ENCODE data around the gene UQCC2.

UQCC2 gene

DNA sequence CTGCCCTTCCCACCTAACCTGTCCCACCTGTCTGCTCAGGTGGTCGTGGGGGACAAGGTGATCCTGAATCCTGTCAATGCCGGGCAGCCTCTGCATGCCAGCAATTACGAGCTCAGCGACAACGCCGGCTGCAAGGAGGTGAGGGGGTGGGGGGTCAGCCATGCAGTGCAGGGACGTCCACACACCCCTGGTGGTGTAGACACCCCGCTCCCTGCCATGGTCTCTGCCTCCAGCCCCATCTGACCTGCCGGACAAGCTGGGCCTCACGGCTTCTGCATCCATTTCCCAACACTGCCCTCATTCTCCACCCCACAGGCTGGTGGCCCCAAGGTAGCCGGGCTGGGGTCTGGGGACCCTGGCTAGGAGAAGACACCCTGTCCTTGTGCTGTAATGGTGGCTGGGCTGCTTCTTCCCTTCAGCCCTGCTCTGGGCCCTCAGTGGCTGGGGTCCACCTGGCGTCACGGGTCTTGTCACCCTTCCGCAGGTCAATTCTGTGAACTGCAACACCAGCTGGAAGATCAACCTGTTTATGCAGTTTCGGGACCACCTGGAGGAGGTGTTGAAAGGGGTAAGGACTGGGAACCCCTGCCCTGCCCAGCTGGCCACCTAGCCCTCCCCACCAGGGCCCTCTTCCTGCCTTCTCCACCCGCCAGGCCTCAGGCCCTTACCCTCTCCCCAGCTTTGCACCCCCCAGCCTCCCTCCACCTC, 52.4 kb downstream of the UQCC2 start:
- no peak overlapping the region for H2BK5ac ChIP-seq (ENCODE audit: low read depth, low read length, poor library complexity, severe bottlenecking)
- H3K4me3 ChIP-seq (ENCODE audit: insufficient read depth in 1 of 2, low read depth in 1 of 2, low read length in 2 of 2) = no peak overlapping the region
- no peak overlapping the region for H3K9ac ChIP-seq (ENCODE audit: low read length)
- no peak overlapping the region for H2BK120ac ChIP-seq (ENCODE audit: low read depth, low read length)
- H3K18ac ChIP-seq (ENCODE audit: low read depth in 1 of 2, low read length in 2 of 2) = no peak overlapping the region
- H3K4me2 ChIP-seq (ENCODE audit: low read length, poor library complexity, severe bottlenecking) = no peak overlapping the region
- H3K23ac ChIP-seq (ENCODE audit: low read length in 2 of 2) = no peak overlapping the region
- no peak overlapping the region for H4K8ac ChIP-seq (ENCODE audit: low read length)
- H3K27me3 ChIP-seq (ENCODE audit: control insufficient read depth in 1 of 2, insufficient read depth in 1 of 2, low read length in 2 of 2) = no peaks in the 10 kb centered on the region
- H2AFZ ChIP-seq (ENCODE audit: low read depth, low read length) = no peak overlapping the region
- no peak overlapping the region for H3K14ac ChIP-seq (ENCODE audit: low read length in 2 of 2)
- H3K79me1 ChIP-seq (replicated peaks; ENCODE audit: low read length, poor library complexity, severe bottlenecking) = peaks cover 3% of the 10 kb centered on the region
- no peak overlapping the region for H2BK12ac ChIP-seq (ENCODE audit: low read length in 2 of 2)
- DNase-seq = no peak
- no peak overlapping the region for H4K91ac ChIP-seq (ENCODE audit: low read length)
- H2BK15ac ChIP-seq (ENCODE audit: low read depth, poor library complexity, severe bottlenecking) = no peak overlapping the region
- peaks cover 65 to 88% of the 10 kb centered on the region in 2 experiments for H3K36me3 ChIP-seq (ENCODE audit: control insufficient read depth in 1 of 2, insufficient read depth in 2 of 2, low read depth in 1 of 2, low read length in 2 of 2)
- H3K27ac ChIP-seq (ENCODE audit: low read length, poor library complexity, severe bottlenecking) = no peak overlapping the region
- no peak overlapping the region for H2AK5ac ChIP-seq (ENCODE audit: low read length, severe bottlenecking)
- no peaks in the 10 kb centered on the region for H3K4me1 ChIP-seq (ENCODE audit: control insufficient read depth, insufficient read depth, low read depth, low read length)
- no peaks in the 10 kb centered on the region for H3K9me3 ChIP-seq (ENCODE audit: control insufficient read depth, low read length)
- H3K4ac ChIP-seq (ENCODE audit: low read depth in 1 of 2, low read length in 2 of 2) = no peak overlapping the region
- 87% methylated on average over 13 of the region's 16 CpGs for WGBS

DNA sequence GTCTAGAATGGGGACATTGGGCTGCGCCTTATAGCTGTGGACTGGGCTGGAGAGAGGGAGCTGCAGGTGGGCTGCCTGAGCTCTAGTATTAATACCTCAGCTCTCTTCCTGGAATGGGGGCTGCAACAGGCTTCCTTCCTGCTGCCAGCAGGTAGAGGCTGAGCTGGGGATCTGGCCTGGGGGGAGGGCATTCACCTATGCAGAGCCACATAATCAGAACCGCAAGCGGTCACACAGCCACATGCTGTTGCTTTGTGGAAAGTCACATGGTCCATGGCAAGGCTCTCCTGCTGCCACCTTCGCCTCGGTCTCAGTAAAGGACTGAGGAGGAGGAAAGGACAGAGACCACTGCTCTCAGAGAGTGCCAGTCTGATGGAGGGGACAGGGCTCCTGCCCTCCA, 54.7 kb downstream of the UQCC2 start:
- no peak overlapping the region for H2BK12ac ChIP-seq (ENCODE audit: low read length in 2 of 2)
- H3K4ac ChIP-seq (ENCODE audit: low read depth in 1 of 2, low read length in 2 of 2) = no peak overlapping the region
- H3K36me3 ChIP-seq (ENCODE audit: control insufficient read depth in 1 of 2, insufficient read depth in 2 of 2, low read depth in 1 of 2, low read length in 2 of 2) = peaks cover 50 to 78% of the 10 kb centered on the region in 2 experiments
- no peak overlapping the region for H2AFZ ChIP-seq (ENCODE audit: low read depth, low read length)
- H3K14ac ChIP-seq (ENCODE audit: low read length in 2 of 2) = no peak overlapping the region
- H3K27ac ChIP-seq (ENCODE audit: low read length, poor library complexity, severe bottlenecking) = no peak overlapping the region
- no peak for DNase-seq
- no peak overlapping the region for H2BK15ac ChIP-seq (ENCODE audit: low read depth, poor library complexity, severe bottlenecking)
- no peak overlapping the region for H2BK5ac ChIP-seq (ENCODE audit: low read depth, low read length, poor library complexity, severe bottlenecking)
- H3K27me3 ChIP-seq (ENCODE audit: control insufficient read depth in 1 of 2, insufficient read depth in 1 of 2, low read length in 2 of 2) = no peaks in the 10 kb centered on the region
- no peak overlapping the region for H4K8ac ChIP-seq (ENCODE audit: low read length)
- no peak overlapping the region for H2BK120ac ChIP-seq (ENCODE audit: low read depth, low read length)
- H2AK5ac ChIP-seq (ENCODE audit: low read length, severe bottlenecking) = no peak overlapping the region
- H3K18ac ChIP-seq (ENCODE audit: low read depth in 1 of 2, low read length in 2 of 2) = no peak overlapping the region
- H3K4me1 ChIP-seq (ENCODE audit: control insufficient read depth, insufficient read depth, low read depth, low read length) = no peaks in the 10 kb centered on the region
- H3K23ac ChIP-seq (ENCODE audit: low read length in 2 of 2) = no peak overlapping the region
- no peak overlapping the region for H3K9ac ChIP-seq (ENCODE audit: low read length)
- 95% methylated on average over 5 of the region's 5 CpGs for WGBS
- no peak overlapping the region for H3K4me3 ChIP-seq (ENCODE audit: insufficient read depth in 1 of 2, low read depth in 1 of 2, low read length in 2 of 2)
- no peak overlapping the region for H3K4me2 ChIP-seq (ENCODE audit: low read length, poor library complexity, severe bottlenecking)
- no peak overlapping the region for H4K91ac ChIP-seq (ENCODE audit: low read length)
- peaks cover 8% of the 10 kb centered on the region for H3K79me1 ChIP-seq (replicated peaks; ENCODE audit: low read length, poor library complexity, severe bottlenecking)
- H3K9me3 ChIP-seq (ENCODE audit: control insufficient read depth, low read length) = no peaks in the 10 kb centered on the region

DNA sequence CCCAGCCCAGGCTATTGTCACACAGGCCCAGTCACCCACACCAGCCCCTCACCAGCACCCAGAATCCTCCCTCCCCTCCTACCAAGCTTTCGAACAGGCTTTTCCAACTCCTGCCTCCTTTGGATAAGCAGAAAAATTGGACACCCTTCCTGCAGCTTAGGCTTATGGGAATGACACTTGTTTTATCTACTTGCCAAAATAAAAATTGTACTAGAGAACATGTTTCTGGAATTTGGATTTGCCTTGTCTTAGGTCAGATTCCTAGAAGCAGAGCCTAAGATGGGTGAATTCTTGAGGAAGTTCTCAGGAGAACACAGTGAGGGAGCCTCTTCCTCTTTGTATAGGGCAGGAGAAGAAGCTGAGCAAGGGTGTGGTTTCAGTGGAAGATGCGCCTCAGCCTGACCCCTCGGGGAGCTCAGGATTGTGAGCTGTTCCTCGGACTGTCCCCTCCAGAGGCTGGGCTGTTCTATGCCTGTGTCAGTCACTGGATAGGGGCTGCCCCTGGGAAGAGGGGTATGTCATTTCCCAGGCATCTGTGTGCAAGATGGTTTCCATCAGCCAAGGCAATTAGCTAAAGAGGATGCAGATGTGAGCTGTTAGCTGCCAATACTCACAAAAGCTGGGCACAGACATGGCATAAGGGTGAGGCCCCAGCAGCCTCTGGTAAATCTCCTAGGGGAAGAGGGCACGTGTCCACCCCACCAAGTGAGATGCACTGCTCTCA, 56.5 kb downstream of the UQCC2 start:
- no peak overlapping the region for H2AFZ ChIP-seq (ENCODE audit: low read depth, low read length)
- no peak overlapping the region for H3K23ac ChIP-seq (ENCODE audit: low read length in 2 of 2)
- no peak overlapping the region for H3K18ac ChIP-seq (ENCODE audit: low read depth in 1 of 2, low read length in 2 of 2)
- H3K27me3 ChIP-seq (ENCODE audit: control insufficient read depth in 1 of 2, insufficient read depth in 1 of 2, low read length in 2 of 2) = no peaks in the 10 kb centered on the region
- H3K4ac ChIP-seq (ENCODE audit: low read depth in 1 of 2, low read length in 2 of 2) = no peak overlapping the region
- no peak overlapping the region for H2BK12ac ChIP-seq (ENCODE audit: low read length in 2 of 2)
- H4K8ac ChIP-seq (ENCODE audit: low read length) = no peak overlapping the region
- no peak overlapping the region for H2BK120ac ChIP-seq (ENCODE audit: low read depth, low read length)
- H3K27ac ChIP-seq (ENCODE audit: low read length, poor library complexity, severe bottlenecking) = no peak overlapping the region
- peaks cover 43 to 68% of the 10 kb centered on the region in 2 experiments for H3K36me3 ChIP-seq (ENCODE audit: control insufficient read depth in 1 of 2, insufficient read depth in 2 of 2, low read depth in 1 of 2, low read length in 2 of 2)
- no peak overlapping the region for H2AK5ac ChIP-seq (ENCODE audit: low read length, severe bottlenecking)
- H4K91ac ChIP-seq (ENCODE audit: low read length) = no peak overlapping the region
- no peak overlapping the region for H2BK15ac ChIP-seq (ENCODE audit: low read depth, poor library complexity, severe bottlenecking)
- DNase-seq = no peak
- WGBS = 89% methylated on average over 4 of the region's 5 CpGs
- peak overlapping the region; percentile 26 for H3K9ac ChIP-seq (ENCODE audit: low read length)
- no peak overlapping the region for H3K4me3 ChIP-seq (ENCODE audit: insufficient read depth in 1 of 2, low read depth in 1 of 2, low read length in 2 of 2)
- peaks cover 10% of the 10 kb centered on the region for H3K79me1 ChIP-seq (replicated peaks; ENCODE audit: low read length, poor library complexity, severe bottlenecking)
- H3K9me3 ChIP-seq (ENCODE audit: control insufficient read depth, low read length) = no peaks in the 10 kb centered on the region
- no peaks in the 10 kb centered on the region for H3K4me1 ChIP-seq (ENCODE audit: control insufficient read depth, insufficient read depth, low read depth, low read length)
- no peak overlapping the region for H3K4me2 ChIP-seq (ENCODE audit: low read length, poor library complexity, severe bottlenecking)
- H3K14ac ChIP-seq (ENCODE audit: low read length in 2 of 2) = no peak overlapping the region
- no peak overlapping the region for H2BK5ac ChIP-seq (ENCODE audit: low read depth, low read length, poor library complexity, severe bottlenecking)

DNA sequence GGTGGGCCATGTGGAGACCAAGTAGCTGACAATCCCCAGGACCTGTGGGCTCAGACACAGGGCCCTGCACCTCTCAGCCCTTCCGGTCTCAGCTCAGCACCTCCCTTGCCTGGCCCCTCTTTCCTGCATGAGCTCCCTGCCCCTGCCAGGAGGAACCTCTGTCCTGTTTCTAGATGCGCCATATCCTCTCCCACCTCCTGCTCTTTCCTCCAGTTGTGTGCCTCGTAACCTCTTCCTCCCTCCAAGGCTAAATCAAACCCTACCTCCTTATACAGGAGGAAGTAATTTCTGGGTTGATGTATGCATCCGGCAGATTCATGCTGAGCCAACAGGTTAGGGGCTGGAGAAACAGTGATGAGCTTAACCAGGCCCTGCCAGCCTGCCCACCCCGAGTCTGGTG, 59.5 kb downstream of the UQCC2 start:
- no peaks in the 10 kb centered on the region for H3K27me3 ChIP-seq (ENCODE audit: control insufficient read depth in 1 of 2, insufficient read depth in 1 of 2, low read length in 2 of 2)
- H4K8ac ChIP-seq (ENCODE audit: low read length) = no peak overlapping the region
- no peak overlapping the region for H3K4me2 ChIP-seq (ENCODE audit: low read length, poor library complexity, severe bottlenecking)
- no peak overlapping the region for H2BK12ac ChIP-seq (ENCODE audit: low read length in 2 of 2)
- H3K36me3 ChIP-seq (ENCODE audit: control insufficient read depth in 1 of 2, insufficient read depth in 2 of 2, low read depth in 1 of 2, low read length in 2 of 2) = peaks cover 21 to 67% of the 10 kb centered on the region in 2 experiments
- no peak for DNase-seq
- H3K23ac ChIP-seq (ENCODE audit: low read length in 2 of 2) = no peak overlapping the region
- no peak overlapping the region for H3K4ac ChIP-seq (ENCODE audit: low read depth in 1 of 2, low read length in 2 of 2)
- no peaks in the 10 kb centered on the region for H3K4me1 ChIP-seq (ENCODE audit: control insufficient read depth, insufficient read depth, low read depth, low read length)
- no peak overlapping the region for H3K18ac ChIP-seq (ENCODE audit: low read depth in 1 of 2, low read length in 2 of 2)
- H3K4me3 ChIP-seq (ENCODE audit: insufficient read depth in 1 of 2, low read depth in 1 of 2, low read length in 2 of 2) = no peak overlapping the region
- H2AK5ac ChIP-seq (ENCODE audit: low read length, severe bottlenecking) = no peak overlapping the region
- no peak overlapping the region for H3K14ac ChIP-seq (ENCODE audit: low read length in 2 of 2)
- peak overlapping the region; percentile 8 for H3K9ac ChIP-seq (ENCODE audit: low read length)
- H2AFZ ChIP-seq (ENCODE audit: low read depth, low read length) = no peak overlapping the region
- peaks cover 19% of the 10 kb centered on the region for H3K79me1 ChIP-seq (replicated peaks; ENCODE audit: low read length, poor library complexity, severe bottlenecking)
- no peak overlapping the region for H3K27ac ChIP-seq (ENCODE audit: low read length, poor library complexity, severe bottlenecking)
- whole genome bisulfite sequencing = 96% methylated on average over 2 of the region's 5 CpGs
- peak overlapping the region; percentile 22 for H4K91ac ChIP-seq (ENCODE audit: low read length)
- H2BK120ac ChIP-seq (ENCODE audit: low read depth, low read length) = no peak overlapping the region
- H2BK5ac ChIP-seq (ENCODE audit: low read depth, low read length, poor library complexity, severe bottlenecking) = no peak overlapping the region
- no peak overlapping the region for H2BK15ac ChIP-seq (ENCODE audit: low read depth, poor library complexity, severe bottlenecking)
- no peaks in the 10 kb centered on the region for H3K9me3 ChIP-seq (ENCODE audit: control insufficient read depth, low read length)

Measured in mesenchymal stem cell (in vitro differentiated cells and primary cell).